PC-9 (cell line): Measurements from ENCODE around the gene PAFAH2. TPM values are rescaled to one million over a fixed set of nuclear protein-coding genes. Genes with fewer than 3 reads are reported as not detected.

Experiments
- BruUV-seq: library from RNA; stranded (reverse); fragments of 400-500 nt; replicated peaks from 2 replicates; lab custom pipeline; 2021; lab: Mats Ljungman, UMichigan
- CTCF ChIA-PET: fragments of 300-600 bp; sonication (Branson Sonifier 250); formaldehyde crosslinking; loops from one replicate; lab custom pipeline; 2022; ENCODE audit warnings: antibody characterized with exemption; lab: Charles Lee
- POLR2A ChIA-PET: fragments of 300-600 bp; sonication (Branson Sonifier 250); formaldehyde crosslinking; loops from one replicate; lab custom pipeline; 2022; ENCODE audit warnings: antibody characterized with exemption; ENCODE audit not compliant: unreplicated experiment; lab: Charles Lee
- DNase-seq, 2 experiments: peaks; one replicate each; pipeline versions ENCODE4 v3.0.0 to v3.0.0-alpha.2; 2015 to 2022; ENCODE audit warnings: mixed read lengths in 1 of 2
- H2AFZ ChIP-seq: fragments of 200-600 bp; sonication (generic); 2 replicates; pipeline ENCODE4 v1.8.1; 2017; ENCODE audit warnings: antibody characterized with exemption
- H3F3A ChIP-seq: fragments of 200-600 bp; sonication (generic); 2 replicates; pipeline ENCODE4 v1.8.1; 2017; ENCODE audit warnings: antibody characterized with exemption, mild to moderate bottlenecking, low read depth; ENCODE audit not compliant: insufficient read depth
- H3K27ac ChIP-seq: fragments of 200-600 bp; sonication (generic); 2 replicates; pipeline ENCODE4 v1.6.1; 2016; ENCODE audit warnings: mixed run types
- H3K27me3 ChIP-seq: fragments of 200-600 bp; sonication (generic); 2 replicates; pipeline ENCODE4 v1.6.1; 2016; ENCODE audit warnings: low read depth, mixed run types; ENCODE audit not compliant: insufficient read depth
- H3K36me3 ChIP-seq: fragments of 200-600 bp; sonication (generic); 2 replicates; pipeline ENCODE4 v1.6.1; 2016; ENCODE audit warnings: low read depth, mixed run types
- H3K4me1 ChIP-seq: fragments of 200-600 bp; sonication (generic); replicated peaks from 2 replicates; pipeline ENCODE4 v1.6.1; 2016; ENCODE audit warnings: mixed run types; ENCODE audit not compliant: insufficient read depth
- H3K4me2 ChIP-seq: fragments of 200-600 bp; sonication (generic); 2 replicates; pipeline ENCODE4 v1.6.1; 2017; ENCODE audit warnings: mixed run types
- H3K4me3 ChIP-seq: fragments of 200-600 bp; sonication (generic); 2 replicates; pipeline ENCODE4 v1.6.1; 2016; ENCODE audit warnings: mixed run types
- H3K79me2 ChIP-seq: fragments of 200-600 bp; sonication (generic); 2 replicates; pipeline ENCODE4 v1.6.1; 2017; ENCODE audit warnings: low read depth, mixed run types
- H3K9me2 ChIP-seq: fragments of 200-600 bp; sonication (generic); 2 replicates; pipeline ENCODE4 v1.8.1; 2017; ENCODE audit warnings: mild to moderate bottlenecking; ENCODE audit not compliant: insufficient read depth
- H3K9me3 ChIP-seq: fragments of 200-600 bp; sonication (generic); 2 replicates; pipeline ENCODE4 v1.8.1; 2016; ENCODE audit warnings: low read depth; ENCODE audit not compliant: insufficient read depth
- H4K20me1 ChIP-seq: fragments of 200-600 bp; sonication (generic); 2 replicates; pipeline ENCODE4 v1.8.1; 2017; ENCODE audit not compliant: insufficient read depth
- EZH2 ChIP-seq: fragments of 200-600 bp; sonication (generic); IDR thresholded peaks from 2 replicates; pipeline ENCODE4 v1.8.0; 2017; ENCODE audit warnings: antibody characterized with exemption, low read depth
- intact Hi-C: fragments of 100-400 bp; cut with micrococcal nuclease; formaldehyde crosslinking; loops from one replicate; pipeline ENCODE4 v1.10.0; 2022; ENCODE audit not compliant: unreplicated experiment
- total RNA-seq: library from RNA; stranded (reverse); gene quantifications from 2 replicates; pipeline ENCODE4 v1.2.3, GENCODE V29; 2021
- TF ChIP-seq, protein P1 (sequence below): fragments of 200-600 bp; sonication (generic); conservative IDR thresholded peaks from 2 replicates; pipeline ENCODE4 v1.6.1; 2017; ENCODE audit warnings: mixed run types, antibody characterized with exemption, mild to moderate bottlenecking, moderate library complexity

PAFAH2 gene
- total RNA-seq, 1 experiment from 2014 or later = 13.9 TPM

DNA sequence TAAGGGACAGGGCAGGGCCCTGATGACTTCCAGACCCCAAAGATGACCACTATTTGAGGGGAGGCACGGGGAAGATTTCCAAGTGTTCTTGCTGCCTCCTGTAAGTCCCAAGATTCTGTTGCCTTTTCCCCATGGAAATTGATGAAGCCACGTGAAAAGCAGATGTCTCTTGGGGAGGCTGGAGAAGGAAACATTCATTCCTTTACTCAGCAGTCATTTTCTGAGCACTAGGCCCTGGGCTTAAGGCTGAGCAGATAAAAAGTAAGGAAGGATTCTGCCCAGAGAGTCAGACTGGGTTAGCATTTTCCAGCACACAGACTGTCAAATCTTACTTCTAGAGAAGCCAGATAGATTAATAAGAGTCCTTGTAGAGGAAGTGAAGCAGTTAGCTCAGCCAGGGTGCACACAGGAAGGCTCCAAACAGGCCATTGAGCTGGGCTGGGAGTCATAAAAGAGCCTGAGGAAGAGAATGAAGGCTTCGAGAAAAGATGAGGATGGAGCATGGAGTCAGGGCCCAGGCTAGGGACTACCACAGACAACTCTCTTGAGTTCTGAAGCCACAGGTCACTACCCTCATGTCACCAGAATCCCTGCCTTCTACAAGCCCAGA, 33.9 kb upstream of the PAFAH2 start:
- no peaks in the 10 kb centered on the region for H3K9me3 ChIP-seq
- no peak overlapping the region for H3K27ac ChIP-seq
- no peaks in the 10 kb centered on the region for H4K20me1 ChIP-seq
- H3K9me2 ChIP-seq = no peaks in the 10 kb centered on the region
- H3K36me3 ChIP-seq = no peaks in the 10 kb centered on the region
- no peaks in the 10 kb centered on the region for H3K79me2 ChIP-seq
- intact Hi-C loops = no loop called here
- H2AFZ ChIP-seq = no peak overlapping the region
- CTCF ChIA-PET = no interaction called here
- no peaks in the 10 kb centered on the region for H3K27me3 ChIP-seq
- H3F3A ChIP-seq = no peaks in the 10 kb centered on the region
- H3K4me3 ChIP-seq = no peak overlapping the region
- TF ChIP-seq, protein P1, sequence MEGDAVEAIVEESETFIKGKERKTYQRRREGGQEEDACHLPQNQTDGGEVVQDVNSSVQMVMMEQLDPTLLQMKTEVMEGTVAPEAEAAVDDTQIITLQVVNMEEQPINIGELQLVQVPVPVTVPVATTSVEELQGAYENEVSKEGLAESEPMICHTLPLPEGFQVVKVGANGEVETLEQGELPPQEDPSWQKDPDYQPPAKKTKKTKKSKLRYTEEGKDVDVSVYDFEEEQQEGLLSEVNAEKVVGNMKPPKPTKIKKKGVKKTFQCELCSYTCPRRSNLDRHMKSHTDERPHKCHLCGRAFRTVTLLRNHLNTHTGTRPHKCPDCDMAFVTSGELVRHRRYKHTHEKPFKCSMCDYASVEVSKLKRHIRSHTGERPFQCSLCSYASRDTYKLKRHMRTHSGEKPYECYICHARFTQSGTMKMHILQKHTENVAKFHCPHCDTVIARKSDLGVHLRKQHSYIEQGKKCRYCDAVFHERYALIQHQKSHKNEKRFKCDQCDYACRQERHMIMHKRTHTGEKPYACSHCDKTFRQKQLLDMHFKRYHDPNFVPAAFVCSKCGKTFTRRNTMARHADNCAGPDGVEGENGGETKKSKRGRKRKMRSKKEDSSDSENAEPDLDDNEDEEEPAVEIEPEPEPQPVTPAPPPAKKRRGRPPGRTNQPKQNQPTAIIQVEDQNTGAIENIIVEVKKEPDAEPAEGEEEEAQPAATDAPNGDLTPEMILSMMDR = no peak
- no peak for TF ChIP-seq EZH2
- DNase-seq = no peak
- BruUV-seq = no TSS peak
- no peak overlapping the region for H3K4me2 ChIP-seq
- peaks cover 6% of the 10 kb centered on the region for H3K4me1 ChIP-seq
- POLR2A ChIA-PET = no interaction called here

DNA sequence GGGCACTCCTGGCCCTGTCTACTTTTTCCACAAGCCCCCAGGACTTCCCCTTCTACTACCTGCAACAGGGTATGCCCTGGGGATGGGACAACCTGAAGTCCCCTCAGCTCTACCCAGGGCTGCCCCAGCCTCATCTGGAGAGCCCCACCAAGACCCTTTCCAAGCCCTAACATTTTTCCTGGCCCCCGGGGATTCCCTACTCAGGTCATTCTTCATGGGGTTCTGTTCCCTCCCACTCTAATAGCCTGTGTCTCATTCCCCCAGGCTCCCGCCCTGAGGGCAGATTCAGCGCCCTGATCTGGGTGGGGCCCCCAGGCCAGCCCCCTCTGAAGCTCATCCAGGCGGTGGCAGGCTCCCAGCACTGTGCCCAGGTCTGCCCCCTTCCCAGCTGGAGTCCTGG, 33.3 kb upstream of the PAFAH2 start:
- H3K4me1 ChIP-seq = peaks cover 1% of the 10 kb centered on the region; the same call in 1 of the 2 replicates
- H3K9me3 ChIP-seq = no peaks in the 10 kb centered on the region
- no peaks in the 10 kb centered on the region for H3K27me3 ChIP-seq
- no peak overlapping the region for H3K4me3 ChIP-seq
- CTCF ChIA-PET = interaction anchor here (0.6 kb wide), 1 partner anchor 23 kb away, joined by 4 read pairs; no protein-coding TSS in a partner anchor
- H3K9me2 ChIP-seq = no peaks in the 10 kb centered on the region
- no TSS peak for BruUV-seq
- intact Hi-C loops = no loop called here
- no peaks in the 10 kb centered on the region for H4K20me1 ChIP-seq
- H3F3A ChIP-seq = no peaks in the 10 kb centered on the region
- H2AFZ ChIP-seq = no peak overlapping the region
- H3K4me2 ChIP-seq = no peak overlapping the region
- DNase-seq = no peak
- no peaks in the 10 kb centered on the region for H3K79me2 ChIP-seq
- POLR2A ChIA-PET = no interaction called here
- H3K27ac ChIP-seq = no peak overlapping the region
- TF ChIP-seq, protein P1 = no peak
- TF ChIP-seq EZH2 = no peak
- H3K36me3 ChIP-seq = no peaks in the 10 kb centered on the region

DNA sequence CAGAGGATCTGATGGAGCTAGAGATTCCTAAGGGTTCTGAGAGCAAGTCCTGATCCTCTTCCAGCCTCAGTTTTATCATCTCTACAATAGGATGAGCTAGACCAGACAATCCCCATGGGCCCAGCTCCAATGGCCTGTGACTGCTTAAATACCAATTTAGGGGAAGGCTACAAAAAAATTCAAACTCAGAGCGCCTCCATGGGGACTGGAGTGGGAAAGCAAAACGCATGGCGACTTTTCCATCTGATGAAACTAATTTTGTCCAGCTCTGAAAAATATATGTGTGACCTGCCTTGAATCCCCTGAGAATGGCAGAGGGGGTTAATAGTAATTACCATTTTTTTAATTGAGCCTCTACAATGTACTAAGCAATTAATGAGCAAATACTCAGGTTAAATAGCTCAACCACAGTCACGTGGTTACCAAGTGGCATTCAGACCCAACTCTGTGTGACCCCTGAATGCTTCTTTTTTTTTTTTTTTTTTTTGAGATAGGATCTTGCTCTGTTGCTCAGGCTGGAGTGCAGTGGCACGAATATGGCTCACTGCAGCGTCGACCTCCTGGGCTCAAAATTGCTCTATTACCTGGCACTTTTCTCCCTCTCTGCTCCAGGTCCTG, 32.1 kb upstream of the PAFAH2 start:
- H3K27me3 ChIP-seq = no peaks in the 10 kb centered on the region
- no peaks in the 10 kb centered on the region for H3K79me2 ChIP-seq
- H2AFZ ChIP-seq = no peak overlapping the region
- H3K9me3 ChIP-seq = no peaks in the 10 kb centered on the region
- POLR2A ChIA-PET = interaction anchor here (0.5 to 0.6 kb wide), 3 partner anchors 20 to 205 kb away, joined by 3 to 5 read pairs (median 3); no protein-coding TSS in a partner anchor
- H3K27ac ChIP-seq = no peak overlapping the region
- intact Hi-C loops = no loop called here
- no peak overlapping the region for H3K4me3 ChIP-seq
- no peaks in the 10 kb centered on the region for H3F3A ChIP-seq
- H3K4me1 ChIP-seq = no peaks in the 10 kb centered on the region
- no TSS peak for BruUV-seq
- H3K4me2 ChIP-seq = no peak overlapping the region
- CTCF ChIA-PET = no interaction called here
- TF ChIP-seq, protein P1 = no peak
- no peak for TF ChIP-seq EZH2
- no peaks in the 10 kb centered on the region for H3K36me3 ChIP-seq
- no peaks in the 10 kb centered on the region for H3K9me2 ChIP-seq
- no peak for DNase-seq
- no peaks in the 10 kb centered on the region for H4K20me1 ChIP-seq
